GDM1 (cell line): ENCODE results near the gene DCP1B.

Source experiments
- DNase-seq: peaks from one replicate; lab custom pipeline; 2025; lab: John Stamatoyannopoulos, UW

DCP1B gene

GRCh38 chr12:1919284-1919683 lies 85.0 kb downstream of the DCP1B start:
- DNase-seq: peak; percentile 21

- DNase-seq: no peak
Observed at GRCh38 chr12:1918884-1919236, 85.4 kb downstream of the DCP1B start.

- no peak for DNase-seq
Observed at GRCh38 chr12:1918081-1918883, 86.0 kb downstream of the DCP1B start, which contains the start of gene CACNA2D4. Gene CACNA2D4 (minus strand): TSS chr12:1918652. CDS start chr12:1918473, 179 bp downstream.

- peak; percentile 81 for DNase-seq
Observed at GRCh38 chr12:1917172-1918070, 86.8 kb downstream of the DCP1B start.

GRCh38 chr12:1916371-1917171 lies 87.7 kb downstream of the DCP1B start:
- no peak for DNase-seq

GRCh38 chr12:1915082-1915968 lies 88.9 kb downstream of the DCP1B start:
- DNase-seq: peak; percentile 59

GRCh38 chr12:1914114-1914911 lies 89.9 kb downstream of the DCP1B start:
- no peak for DNase-seq

- DNase-seq: no peak
Observed at GRCh38 chr12:1913377-1914113, 90.7 kb downstream of the DCP1B start.

GRCh38 chr12:1912580-1913376 lies 91.5 kb downstream of the DCP1B start:
- no peak for DNase-seq

- no peak for DNase-seq
Observed at GRCh38 chr12:1911598-1912575, 92.4 kb downstream of the DCP1B start.

GRCh38 chr12:1910468-1910867 lies 93.8 kb downstream of the DCP1B start:
- no peak for DNase-seq

- DNase-seq: no peak
Observed at GRCh38 chr12:1908758-1909157, 95.5 kb downstream of the DCP1B start.

GRCh38 chr12:1907652-1908611 lies 96.3 kb downstream of the DCP1B start:
- DNase-seq: no peak

- DNase-seq: no peak
Observed at GRCh38 chr12:1906579-1906978, 97.7 kb downstream of the DCP1B start.

GRCh38 chr12:1904875-1905274 lies 99.4 kb downstream of the DCP1B start:
- no peak for DNase-seq

- DNase-seq: no peak
Observed at GRCh38 chr12:1896964-1897363, 107.3 kb downstream of the DCP1B start.
